SKM-1 (cell line): ENCODE data around the gene SH3PXD2A.

Source experiments
- DNase-seq: peaks from one replicate; lab custom pipeline; 2025; ENCODE audit not compliant: unreplicated experiment; lab: John Stamatoyannopoulos, UW

SH3PXD2A gene, protein sequence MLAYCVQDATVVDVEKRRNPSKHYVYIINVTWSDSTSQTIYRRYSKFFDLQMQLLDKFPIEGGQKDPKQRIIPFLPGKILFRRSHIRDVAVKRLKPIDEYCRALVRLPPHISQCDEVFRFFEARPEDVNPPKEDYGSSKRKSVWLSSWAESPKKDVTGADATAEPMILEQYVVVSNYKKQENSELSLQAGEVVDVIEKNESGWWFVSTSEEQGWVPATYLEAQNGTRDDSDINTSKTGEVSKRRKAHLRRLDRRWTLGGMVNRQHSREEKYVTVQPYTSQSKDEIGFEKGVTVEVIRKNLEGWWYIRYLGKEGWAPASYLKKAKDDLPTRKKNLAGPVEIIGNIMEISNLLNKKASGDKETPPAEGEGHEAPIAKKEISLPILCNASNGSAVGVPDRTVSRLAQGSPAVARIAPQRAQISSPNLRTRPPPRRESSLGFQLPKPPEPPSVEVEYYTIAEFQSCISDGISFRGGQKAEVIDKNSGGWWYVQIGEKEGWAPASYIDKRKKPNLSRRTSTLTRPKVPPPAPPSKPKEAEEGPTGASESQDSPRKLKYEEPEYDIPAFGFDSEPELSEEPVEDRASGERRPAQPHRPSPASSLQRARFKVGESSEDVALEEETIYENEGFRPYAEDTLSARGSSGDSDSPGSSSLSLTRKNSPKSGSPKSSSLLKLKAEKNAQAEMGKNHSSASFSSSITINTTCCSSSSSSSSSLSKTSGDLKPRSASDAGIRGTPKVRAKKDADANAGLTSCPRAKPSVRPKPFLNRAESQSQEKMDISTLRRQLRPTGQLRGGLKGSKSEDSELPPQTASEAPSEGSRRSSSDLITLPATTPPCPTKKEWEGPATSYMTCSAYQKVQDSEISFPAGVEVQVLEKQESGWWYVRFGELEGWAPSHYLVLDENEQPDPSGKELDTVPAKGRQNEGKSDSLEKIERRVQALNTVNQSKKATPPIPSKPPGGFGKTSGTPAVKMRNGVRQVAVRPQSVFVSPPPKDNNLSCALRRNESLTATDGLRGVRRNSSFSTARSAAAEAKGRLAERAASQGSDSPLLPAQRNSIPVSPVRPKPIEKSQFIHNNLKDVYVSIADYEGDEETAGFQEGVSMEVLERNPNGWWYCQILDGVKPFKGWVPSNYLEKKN

DNA sequence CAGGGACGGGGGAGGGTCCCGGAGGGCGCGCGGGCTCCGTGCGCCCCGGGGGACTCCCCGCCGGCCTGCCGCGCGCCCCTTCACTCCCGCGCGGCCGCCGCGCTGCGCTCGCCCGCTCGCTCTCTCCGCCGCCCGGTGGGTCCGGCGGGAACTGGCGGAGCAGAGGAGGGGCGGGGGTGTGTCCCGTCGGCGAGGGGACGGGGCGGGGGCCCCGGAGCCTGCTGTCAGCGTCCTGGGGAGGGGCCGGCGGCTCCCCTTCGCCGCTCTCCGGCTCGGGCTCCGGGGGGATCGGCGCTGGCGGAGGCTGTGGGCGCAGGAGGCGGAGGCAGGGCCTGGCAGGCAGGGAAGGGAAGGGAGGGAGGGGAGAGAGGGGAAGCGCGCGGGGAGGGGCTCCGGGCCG, at the start of gene SH3PXD2A:
Gene SH3PXD2A, minus strand, starts transcription at position 153 of the 400 bp plus-strand sequence. CDS start 310 bp downstream, outside the sequence.
- DNase-seq: no peak

DNA sequence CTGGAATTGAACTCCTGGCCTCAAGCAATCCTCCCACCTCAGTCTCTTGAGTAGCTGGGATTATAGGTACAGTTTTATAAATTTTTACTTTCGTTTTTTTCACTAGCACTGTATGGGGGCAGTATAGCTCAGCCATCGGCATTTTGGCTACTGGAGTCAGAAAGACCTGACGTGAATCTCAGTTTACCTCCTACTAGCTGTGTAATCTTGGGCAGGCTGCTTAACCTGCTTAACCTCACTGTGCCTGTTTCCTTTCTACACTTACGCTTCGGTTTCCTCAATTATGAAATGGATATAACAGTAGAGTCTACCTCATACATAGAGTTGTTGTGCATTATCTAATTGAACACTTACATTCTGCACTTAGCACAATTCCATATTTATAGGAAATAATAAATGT, 45.9 kb upstream of the SH3PXD2A start:
- no peak for DNase-seq

DNA sequence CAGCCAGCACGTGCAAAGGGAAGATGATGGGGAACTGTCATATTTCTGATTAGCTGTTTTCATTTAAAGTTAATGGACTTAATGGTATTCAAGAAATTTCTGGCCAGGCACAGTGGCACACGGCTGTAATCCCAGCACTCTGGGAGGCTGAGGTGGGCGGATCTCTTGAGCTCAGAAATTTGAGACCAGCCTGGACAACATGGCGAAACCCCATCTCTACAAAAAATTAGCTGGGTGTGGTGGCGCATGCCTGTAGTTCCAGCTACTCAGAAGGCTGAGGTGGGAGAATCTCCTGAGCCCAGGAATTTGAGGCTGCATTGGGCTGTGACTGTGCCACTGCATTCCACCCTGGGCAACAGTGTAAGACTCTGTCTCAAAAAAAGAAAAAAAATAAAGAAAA, 43.9 kb upstream of the SH3PXD2A start:
- no peak for DNase-seq

DNA sequence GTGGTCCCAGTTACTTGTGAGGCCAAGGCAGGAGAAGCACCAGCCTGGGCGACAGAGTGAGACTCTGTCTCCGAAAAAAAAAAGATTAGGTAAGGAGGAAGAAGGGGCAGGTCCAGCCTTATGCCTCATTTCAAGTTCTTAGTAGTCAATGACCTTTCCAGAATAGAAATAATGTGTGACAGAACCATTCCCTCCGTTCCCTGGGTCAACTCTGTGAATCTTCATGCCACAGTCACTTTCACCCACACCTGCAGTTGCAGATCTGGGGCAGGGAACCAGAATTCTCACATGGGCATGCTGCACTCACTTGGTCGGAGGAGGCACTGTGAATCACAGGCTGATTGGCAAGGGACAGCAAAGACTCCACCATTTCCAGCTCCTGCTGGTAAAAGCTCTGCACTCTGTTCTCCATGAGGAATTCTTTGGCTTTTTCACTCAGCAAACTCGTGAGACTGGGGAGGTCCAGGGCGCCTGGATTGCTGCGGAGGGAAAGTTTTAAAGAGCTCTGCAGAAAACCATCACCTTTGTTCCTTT, 41.9 kb upstream of the SH3PXD2A start:
- no peak for DNase-seq

DNA sequence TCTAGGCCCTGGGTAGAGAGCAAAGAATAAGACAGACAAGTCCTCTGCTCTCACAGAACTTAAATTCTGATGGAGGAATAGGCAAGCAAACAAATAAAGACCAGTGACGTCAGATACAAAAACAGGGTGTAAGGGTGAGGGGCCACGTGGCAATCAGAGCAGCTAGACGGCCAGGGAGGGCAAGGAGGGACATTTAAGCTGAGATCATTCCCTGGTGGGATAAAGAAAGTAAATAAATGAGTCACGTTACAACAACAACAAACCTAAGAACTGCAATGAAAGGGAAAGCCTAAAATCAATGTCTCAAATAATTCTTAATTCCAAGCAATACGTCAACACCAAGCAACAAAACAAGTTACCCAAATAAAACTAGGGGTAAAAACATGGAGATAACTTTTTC, 40.8 kb upstream of the SH3PXD2A start:
- DNase-seq: no peak

DNA sequence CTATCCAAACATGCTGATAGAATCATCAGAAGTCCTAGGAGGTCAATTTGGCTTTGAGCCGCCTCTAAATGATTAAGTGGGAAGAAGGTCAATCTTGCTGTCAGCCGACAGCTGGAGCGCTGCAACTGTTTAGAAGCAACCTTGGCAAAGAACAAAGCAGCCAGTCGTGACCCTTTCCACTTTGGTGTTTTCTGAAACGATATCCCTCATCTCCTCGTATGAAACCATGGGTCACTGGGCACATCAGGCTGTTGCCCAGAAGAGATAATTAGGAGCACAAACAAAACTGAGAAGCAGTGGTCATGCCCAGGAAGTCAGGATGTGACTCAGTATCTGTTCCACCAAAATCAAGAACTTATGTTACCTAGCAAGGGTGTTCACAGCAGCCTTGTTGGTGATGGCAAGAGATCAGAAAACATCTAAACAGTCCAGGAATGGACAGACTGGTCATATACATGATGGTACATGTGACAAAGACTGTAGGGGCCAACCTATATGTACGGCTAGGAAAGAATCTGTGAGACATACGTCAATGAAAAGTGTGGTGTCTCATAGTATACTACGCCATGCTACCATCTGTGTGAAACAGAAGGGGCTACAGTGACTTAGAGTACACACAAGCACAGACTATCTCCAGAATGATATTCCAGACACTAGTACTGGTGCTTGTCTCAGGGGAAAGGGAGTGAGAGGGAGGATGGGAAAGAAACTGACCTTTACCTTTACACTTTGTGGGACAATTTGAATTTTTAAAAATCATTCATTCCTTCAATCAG, 40.2 kb upstream of the SH3PXD2A start:
- DNase-seq: no peak

DNA sequence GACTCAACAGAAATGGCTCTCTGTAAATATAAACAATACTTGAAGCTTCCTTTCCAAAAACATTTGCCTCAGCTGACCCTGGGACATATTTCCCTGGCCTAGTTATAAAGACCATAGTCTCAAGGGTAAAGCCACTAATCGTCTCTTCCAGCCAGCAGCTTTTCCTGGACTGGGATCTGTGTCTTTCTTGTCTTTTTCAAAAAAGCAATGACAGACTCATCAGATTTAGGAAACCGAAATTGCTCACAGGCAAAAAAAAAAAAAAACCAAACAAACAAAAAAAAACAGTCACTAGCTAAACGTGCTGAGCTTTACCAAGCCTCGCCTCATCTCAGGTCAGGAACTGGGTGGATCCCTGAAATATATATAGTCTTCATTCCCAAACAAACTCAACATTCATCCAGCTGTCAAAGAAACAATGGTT, 39.1 kb upstream of the SH3PXD2A start:
- no peak for DNase-seq

DNA sequence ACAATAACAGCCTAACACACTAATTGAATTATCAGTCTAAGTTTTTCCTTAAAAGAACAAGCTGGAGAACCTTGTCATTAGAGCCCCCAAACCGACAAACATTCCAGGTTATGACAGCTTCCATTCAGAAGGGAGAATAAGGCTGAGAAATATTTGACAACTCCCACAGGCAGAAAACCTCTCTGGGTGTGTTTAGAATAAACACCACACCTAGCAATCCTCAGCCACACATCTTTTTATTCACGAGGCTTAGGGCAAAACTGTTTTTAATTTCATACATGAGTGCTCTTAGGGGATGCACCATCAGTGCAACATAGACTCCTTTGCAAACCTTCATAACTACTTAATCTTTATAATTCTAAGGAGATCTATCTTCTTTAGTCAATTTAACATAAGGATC, 38.4 kb upstream of the SH3PXD2A start:
- no peak for DNase-seq

DNA sequence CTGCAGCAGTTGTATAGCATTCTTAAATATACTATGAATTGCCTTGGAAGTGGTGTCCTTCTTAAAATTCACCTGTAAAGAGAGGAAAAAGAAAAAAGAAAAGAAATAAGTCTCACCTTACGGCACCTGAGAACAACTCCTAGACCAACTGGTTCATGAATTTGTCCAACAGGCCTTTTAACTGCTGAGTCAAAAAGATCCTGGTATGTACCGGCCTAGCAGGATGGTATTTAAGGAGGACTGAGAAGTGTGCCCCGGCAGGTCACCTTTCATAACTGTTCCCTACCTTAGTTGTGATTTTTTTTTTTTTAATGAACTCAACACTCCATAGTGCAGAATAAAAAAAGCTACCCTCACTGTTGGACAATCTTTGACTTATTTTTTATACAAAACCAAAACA, 36.8 kb upstream of the SH3PXD2A start:
- no peak for DNase-seq

DNA sequence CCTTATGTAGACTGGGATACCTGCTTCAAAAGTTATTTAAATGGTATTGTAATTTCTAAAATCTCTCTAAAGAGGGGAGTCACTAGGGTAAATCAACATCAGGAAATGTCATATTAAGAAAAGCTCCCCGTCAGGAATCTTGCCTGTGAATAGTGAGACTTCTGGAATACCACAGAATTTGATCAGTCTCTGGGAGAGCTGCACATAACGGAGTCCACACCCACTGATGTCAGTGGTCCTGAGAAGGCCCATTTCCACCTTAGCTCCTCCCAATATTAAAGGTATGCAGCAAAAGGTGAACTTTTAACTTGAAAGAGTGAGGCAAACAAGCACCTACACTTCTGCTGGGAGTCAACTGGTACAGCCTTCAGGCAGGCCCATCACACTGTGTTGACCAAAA, 35.3 kb upstream of the SH3PXD2A start:
- no peak for DNase-seq

DNA sequence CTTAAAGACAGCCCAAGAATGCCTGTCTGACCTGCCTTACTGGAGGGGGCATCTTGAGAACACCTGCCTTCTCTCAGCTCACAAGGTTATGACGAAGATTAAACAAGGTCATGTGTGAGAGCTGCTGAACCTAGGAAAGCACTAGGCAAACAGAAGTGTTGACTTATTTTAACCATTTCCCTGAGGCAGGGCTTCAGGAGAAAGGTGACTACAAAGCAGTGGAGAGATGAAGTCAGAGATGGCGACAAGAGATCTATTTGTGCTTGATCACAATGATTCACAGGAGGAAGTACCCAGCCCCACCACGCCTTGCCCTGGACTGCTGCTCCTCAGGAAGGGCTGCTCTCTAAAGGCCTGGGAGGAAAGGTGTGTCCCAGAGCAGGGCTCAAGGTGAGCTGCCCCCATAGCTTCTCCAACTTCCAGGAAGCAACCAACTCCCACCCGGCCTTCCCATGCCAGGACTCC, 34.9 kb upstream of the SH3PXD2A start:
- no peak for DNase-seq

DNA sequence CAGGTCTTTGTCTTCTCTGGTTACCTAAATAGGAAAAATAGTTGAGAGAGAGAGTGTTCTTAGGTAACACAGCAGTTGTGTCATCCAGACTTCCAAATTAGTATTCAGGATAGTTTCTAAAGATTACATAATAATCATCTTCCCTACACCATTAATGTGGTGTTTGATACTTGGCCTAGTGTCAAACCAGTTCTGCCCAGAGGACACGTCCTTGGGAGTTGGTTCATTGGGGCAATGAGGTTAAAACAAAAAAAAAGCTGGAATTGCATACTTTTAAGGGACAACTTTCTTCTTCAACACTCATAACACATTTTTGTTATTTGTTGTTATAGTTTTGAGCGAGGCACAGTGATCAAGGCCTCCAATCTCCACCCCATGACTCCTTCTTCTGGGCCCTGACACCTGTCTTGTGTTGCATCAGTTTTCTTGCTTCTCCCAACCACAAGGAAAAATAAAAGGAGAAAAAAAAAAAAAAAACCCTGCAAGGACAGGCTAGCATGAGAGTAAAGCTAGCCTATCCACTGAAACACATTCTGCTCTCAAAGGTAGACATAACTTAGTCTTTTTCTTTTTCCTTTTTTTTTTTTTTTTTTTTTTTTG, 33.8 kb upstream of the SH3PXD2A start:
- no peak for DNase-seq

DNA sequence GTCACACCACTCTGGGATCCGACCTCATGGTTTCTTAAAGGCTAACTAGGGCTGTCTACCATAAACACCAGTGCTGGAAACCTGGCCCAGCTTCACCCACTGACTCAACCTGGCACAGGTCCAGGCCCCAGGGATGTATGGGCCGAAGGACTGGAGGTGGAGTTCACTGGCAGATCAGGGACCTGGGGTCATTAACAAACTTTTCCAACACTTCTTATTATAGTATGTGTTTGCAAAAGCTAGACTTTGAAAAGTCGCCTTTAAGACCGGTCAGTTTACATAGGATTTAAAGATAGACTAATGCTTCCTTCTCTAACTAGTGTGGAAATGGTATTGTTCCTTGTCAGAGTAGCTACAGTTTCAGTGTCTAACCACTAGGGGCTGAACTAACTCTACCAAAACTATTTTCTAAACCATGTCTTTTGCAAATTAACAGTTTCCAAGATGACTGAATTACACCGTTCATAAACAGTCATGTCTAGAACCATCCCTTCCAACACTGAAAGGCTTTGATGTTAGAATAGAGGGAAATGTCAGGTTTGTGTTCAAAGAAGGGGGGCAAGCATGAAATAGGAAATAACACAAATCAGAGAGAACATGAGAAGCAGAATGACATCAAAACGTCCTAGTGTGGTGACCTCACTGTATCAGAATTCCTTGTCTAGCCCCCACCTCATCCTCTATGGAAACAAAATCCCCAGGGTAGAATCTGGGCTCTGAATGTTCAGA, 32.9 kb upstream of the SH3PXD2A start:
- DNase-seq: peak; percentile 26

DNA sequence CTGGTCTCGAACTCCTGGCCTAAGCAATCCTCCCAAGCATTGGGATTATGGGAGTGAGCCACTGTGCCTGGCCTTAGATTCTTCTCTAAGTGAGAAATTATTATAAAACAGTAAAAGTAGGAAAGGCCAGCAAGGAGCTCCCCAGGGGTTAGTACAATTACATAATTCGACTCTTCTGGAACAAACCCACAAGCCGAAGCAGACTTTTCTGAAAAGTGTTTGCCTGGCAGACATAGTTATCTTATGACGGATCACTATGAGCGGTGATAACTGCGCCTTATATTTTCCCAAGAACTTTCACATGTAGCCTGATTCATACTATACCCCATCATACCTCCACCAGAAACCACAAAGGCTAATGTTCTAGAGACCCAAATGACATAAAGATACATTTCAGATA, 30.2 kb upstream of the SH3PXD2A start:
- DNase-seq: no peak

DNA sequence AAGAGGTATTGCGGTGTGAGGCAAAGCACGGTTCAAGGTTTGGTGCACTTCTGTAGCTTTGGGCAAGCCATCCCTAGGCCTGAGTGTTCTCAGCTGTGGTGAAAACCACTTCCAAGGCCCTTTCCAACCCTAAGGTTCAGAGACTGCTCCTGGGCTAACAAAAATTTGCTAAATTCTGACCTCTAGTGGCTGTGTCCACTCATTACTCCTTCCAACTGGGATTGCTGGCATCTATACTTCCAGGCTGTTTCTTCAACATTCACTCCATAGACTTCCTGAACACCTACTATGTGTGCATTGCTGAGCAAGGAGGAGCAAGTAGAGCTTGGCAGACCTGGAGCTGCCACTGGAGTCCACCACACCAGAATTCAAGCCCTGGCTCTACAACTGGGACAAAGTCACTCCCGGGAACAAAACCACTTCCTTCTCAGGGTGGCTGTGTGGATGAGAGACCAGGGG, 29.3 kb upstream of the SH3PXD2A start:
- DNase-seq: peak; percentile 54

DNA sequence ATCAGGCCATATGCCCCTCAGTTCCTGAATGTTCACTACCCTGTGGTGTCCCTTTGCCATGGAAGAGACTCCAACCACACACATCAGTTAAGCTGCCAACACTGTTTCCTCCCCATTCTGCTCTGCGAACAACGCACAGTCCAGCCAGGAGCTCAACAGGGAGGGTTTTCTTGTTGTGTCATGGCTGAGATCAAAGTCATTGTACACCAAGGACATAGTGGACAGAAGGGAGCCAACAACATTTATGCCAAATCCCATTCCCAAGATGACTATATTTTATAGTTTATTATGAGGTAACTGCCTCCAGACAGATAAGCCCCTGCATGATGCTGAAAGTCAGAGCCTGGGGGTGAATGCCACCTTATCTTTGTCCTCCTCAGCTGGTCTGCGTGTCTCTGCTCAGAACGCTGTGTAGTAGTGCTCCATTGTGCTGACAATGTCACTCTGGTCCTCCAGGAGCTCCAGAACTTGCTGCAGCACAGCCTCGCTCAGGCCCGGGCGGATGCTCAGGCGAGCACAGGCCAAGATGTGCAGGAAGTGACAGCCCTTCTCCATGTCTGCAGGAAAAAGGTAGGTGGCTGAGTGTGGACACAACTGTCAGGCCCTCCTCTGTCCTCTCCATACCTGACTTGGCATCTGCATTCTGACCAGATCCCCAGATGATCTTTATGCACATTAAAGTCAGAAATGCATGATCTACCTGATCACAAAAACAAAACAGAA, 27.1 kb upstream of the SH3PXD2A start:
- no peak for DNase-seq

DNA sequence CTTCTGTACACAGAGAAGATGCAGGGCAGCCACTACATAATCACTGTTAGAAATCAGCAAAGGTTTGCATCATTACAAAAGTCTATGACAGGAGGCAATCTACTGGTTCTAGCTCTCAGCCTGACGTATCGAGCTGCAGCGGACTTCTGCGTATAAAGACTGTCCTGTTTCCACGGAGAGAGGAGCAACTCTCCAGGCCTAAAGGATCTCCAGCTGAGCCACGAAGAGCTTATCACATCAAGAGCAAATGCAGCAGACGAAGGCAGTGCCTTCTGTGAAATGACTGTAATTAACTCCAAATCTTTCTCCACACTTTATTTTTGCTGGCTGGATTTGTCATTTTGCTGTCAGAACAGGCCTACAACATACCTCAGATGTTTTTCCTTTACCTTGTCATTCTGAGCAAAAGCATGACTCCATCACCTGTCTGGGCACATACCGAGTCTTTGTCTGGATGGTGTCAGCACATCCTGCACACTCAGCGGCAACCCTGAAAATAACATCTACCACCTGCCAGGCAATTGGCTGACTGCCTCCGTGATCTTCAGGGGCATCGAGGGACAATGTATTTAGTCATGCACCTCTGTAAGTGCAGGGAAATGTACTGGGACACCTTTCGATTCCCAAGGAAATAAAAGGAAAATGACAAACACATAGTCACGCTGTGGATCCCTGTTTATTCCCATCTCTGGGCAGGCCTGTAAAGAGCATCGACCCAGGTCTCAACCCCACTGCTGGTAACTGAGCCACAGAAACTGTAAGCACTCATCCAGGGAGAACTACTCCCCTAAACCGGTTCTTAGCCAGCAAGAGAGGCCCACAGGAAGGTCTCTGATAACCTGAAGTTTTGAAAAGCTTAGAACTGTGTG, 26.3 kb upstream of the SH3PXD2A start:
- DNase-seq: no peak

DNA sequence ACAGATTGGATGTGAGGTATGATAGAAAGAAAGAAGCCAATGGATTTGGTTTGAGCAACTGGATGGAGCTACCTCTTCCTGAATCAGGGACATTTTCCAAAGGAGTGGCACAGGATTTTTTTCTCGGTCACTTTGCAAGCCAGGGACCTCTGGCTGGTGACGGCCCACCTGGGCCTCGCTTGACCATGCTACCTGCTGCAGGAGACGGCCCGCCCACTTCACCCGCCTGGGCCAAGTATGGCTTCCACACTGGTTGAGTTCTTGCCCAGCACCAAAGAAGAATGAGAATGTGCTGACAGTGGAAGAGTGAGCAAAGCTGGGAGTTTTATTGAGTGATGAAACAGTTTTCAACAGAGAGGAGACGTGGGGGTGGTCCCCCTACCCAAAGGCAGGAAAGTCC, 24.5 kb upstream of the SH3PXD2A start:
- no peak for DNase-seq
